Ishikawa (cell line): ENCODE measurements around the gene RNF169.

Source experiments
- CREB1 ChIP-seq: IDR thresholded peaks from 2 replicates; pipeline ENCODE4 v1.6.1; 2012; ENCODE audit warnings: low read depth
- EGR1 ChIP-seq: IDR thresholded peaks from 2 replicates; pipeline ENCODE4 v1.6.1; 2012
- EP300 ChIP-seq: IDR thresholded peaks from 2 replicates; pipeline ENCODE4 v1.6.1; 2012; ENCODE audit warnings: borderline replicate concordance
- FOXM1 ChIP-seq: IDR thresholded peaks from 2 replicates; pipeline ENCODE4 v1.6.1; 2012; ENCODE audit warnings: low read depth, borderline replicate concordance
- MAX ChIP-seq: IDR thresholded peaks from 2 replicates; pipeline ENCODE4 v1.6.1; 2012
- RAD21 ChIP-seq: IDR thresholded peaks from 2 replicates; pipeline ENCODE4 v1.6.1; 2012; ENCODE audit warnings: low read depth
- TAF1 ChIP-seq: IDR thresholded peaks from 2 replicates; pipeline ENCODE4 v1.6.1; 2012; ENCODE audit warnings: low read depth, mild to moderate bottlenecking
- USF1 ChIP-seq: IDR thresholded peaks from 2 replicates; pipeline ENCODE4 v1.6.1; 2012
- TF ChIP-seq, protein P1 (sequence below): IDR thresholded peaks from 2 replicates; pipeline ENCODE4 v1.6.1; 2012; ENCODE audit warnings: low read depth, mild to moderate bottlenecking

DNA sequence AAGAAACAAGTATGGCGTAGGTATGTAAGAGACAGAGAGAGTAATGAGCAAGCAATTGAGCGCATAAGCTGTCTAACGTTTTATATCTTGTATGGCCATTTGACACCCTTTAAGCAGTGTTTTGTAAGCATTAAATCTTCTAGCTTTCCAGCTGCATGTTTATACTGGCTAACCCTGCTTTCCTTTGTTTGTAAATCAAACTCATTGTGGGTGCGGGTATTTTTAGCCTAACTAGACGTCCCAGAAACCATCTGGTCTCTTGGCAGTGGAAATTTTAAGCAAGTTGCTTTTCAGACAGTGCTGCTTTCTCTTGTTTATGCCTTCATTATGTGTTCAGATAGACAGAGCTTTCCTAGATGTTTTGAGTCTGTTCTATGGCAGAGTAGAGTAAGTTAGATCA lies 73.5 kb downstream of the RNF169 start:
- no peak for TF ChIP-seq EGR1
- TF ChIP-seq EP300, result no peak
- TF ChIP-seq, protein P1, sequence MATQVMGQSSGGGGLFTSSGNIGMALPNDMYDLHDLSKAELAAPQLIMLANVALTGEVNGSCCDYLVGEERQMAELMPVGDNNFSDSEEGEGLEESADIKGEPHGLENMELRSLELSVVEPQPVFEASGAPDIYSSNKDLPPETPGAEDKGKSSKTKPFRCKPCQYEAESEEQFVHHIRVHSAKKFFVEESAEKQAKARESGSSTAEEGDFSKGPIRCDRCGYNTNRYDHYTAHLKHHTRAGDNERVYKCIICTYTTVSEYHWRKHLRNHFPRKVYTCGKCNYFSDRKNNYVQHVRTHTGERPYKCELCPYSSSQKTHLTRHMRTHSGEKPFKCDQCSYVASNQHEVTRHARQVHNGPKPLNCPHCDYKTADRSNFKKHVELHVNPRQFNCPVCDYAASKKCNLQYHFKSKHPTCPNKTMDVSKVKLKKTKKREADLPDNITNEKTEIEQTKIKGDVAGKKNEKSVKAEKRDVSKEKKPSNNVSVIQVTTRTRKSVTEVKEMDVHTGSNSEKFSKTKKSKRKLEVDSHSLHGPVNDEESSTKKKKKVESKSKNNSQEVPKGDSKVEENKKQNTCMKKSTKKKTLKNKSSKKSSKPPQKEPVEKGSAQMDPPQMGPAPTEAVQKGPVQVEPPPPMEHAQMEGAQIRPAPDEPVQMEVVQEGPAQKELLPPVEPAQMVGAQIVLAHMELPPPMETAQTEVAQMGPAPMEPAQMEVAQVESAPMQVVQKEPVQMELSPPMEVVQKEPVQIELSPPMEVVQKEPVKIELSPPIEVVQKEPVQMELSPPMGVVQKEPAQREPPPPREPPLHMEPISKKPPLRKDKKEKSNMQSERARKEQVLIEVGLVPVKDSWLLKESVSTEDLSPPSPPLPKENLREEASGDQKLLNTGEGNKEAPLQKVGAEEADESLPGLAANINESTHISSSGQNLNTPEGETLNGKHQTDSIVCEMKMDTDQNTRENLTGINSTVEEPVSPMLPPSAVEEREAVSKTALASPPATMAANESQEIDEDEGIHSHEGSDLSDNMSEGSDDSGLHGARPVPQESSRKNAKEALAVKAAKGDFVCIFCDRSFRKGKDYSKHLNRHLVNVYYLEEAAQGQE, result no peak
- TF ChIP-seq MAX, result no peak
- TF ChIP-seq CREB1, result no peak
- no peak for TF ChIP-seq USF1
- TF ChIP-seq TAF1, result no peak
- no peak for TF ChIP-seq RAD21
- no peak for TF ChIP-seq FOXM1
